Memory B cell (primary cell): ENCODE data around the gene BPIFB2.

ENCODE experiments used
- ATAC-seq: fragments of 150-1000 bp; cut with Tn5 transposase; 2 replicates; pipeline ENCODE4 v1.10.0; 2021; ENCODE audit warnings: low read depth, mild to moderate bottlenecking, moderate library complexity
- DNase-seq, 2 donors: peaks; one replicate each; pipeline ENCODE4 v3.0.0; 2022; ENCODE audit warnings: low spot score in 2 of 2
- H3K27ac Mint-ChIP-seq: one replicate; pipeline ENCODE4 v1.8.0; 2022; ENCODE audit warnings: mild to moderate bottlenecking, moderate library complexity, mixed read lengths
- H3K27me3 Mint-ChIP-seq: one replicate; pipeline ENCODE4 v1.8.0; 2022; ENCODE audit warnings: mixed read lengths
- H3K36me3 Mint-ChIP-seq: one replicate; pipeline ENCODE4 v1.8.0; 2022; ENCODE audit warnings: mild to moderate bottlenecking, mixed read lengths
- H3K4me1 Mint-ChIP-seq: one replicate; pipeline ENCODE4 v1.8.0; 2022; ENCODE audit warnings: mixed read lengths
- H3K4me3 Mint-ChIP-seq: one replicate; pipeline ENCODE4 v1.8.0; 2022; ENCODE audit warnings: mild to moderate bottlenecking, moderate library complexity, mixed read lengths
- H3K9me3 Mint-ChIP-seq: one replicate; pipeline ENCODE4 v1.8.0; 2022; ENCODE audit warnings: mixed read lengths

Gene BPIFB2

DNA sequence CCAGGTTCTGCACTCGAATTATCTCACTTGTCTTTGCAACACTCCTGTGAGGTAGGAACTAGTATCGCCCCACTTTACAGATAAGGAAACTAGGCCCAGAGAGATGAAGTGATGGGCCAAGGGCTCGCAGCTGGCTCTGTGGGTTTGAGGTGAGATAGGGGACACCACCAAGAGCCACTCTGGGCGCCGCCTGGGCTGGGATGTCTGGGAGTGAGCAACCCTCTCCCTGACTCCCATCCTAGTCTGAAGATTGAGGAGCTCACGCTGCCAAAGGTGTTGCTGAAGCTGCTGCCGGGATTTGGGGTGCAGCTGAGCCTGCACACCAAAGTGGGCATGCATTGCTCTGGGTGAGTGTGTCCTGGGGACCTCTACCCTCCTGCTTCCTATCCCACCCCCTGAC is 51.6 kb downstream of the BPIFB2 start:
- Mint-ChIP-seq H3K36me3 (no peaks in the 10 kb centered on the region), H3K9me3 (no peaks in the 10 kb centered on the region), H3K27me3 (no peaks in the 10 kb centered on the region), H3K4me3 (no peak overlapping the region), H3K4me1 (no peaks in the 10 kb centered on the region), H3K27ac (no peak overlapping the region)
- ATAC-seq, result no peak
- DNase-seq, result no peak

DNA sequence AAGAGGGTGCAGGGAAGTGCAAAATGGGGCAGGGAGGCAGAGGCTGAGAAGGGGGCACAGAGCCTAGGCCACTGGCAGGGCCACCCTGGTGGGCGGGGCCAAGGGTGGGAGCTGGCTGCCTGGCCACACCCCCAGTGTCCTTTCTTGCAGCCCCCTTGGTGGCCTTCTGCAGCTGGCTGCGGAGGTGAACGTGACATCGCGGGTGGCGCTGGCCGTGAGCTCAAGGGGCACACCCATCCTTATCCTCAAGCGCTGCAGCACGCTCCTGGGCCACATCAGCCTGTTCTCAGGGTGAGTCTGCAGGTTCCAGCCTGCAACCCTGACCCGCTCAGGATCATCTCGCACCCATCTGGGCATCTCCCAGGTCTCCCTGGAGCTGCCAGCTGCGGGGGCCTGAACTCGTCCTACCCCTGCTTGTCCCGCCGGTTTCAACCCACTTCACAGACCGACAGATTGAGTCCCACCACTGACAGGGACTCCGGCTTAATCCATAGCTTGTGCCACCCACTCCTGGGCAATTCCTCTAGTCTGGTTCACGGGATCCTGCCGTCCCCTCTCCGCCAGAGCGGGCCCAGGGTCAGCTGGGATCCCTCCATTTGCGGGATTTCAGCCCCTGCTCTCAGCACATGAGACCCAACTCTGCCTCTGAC is 52.4 kb downstream of the BPIFB2 start:
- H3K36me3 Mint-ChIP-seq, result no peaks in the 10 kb centered on the region
- no peak overlapping the region for H3K27ac Mint-ChIP-seq
- H3K9me3 Mint-ChIP-seq, result no peaks in the 10 kb centered on the region
- no peaks in the 10 kb centered on the region for H3K27me3 Mint-ChIP-seq
- ATAC-seq, result no peak
- DNase-seq, result no peak
- no peak overlapping the region for H3K4me3 Mint-ChIP-seq
- no peaks in the 10 kb centered on the region for H3K4me1 Mint-ChIP-seq

DNA sequence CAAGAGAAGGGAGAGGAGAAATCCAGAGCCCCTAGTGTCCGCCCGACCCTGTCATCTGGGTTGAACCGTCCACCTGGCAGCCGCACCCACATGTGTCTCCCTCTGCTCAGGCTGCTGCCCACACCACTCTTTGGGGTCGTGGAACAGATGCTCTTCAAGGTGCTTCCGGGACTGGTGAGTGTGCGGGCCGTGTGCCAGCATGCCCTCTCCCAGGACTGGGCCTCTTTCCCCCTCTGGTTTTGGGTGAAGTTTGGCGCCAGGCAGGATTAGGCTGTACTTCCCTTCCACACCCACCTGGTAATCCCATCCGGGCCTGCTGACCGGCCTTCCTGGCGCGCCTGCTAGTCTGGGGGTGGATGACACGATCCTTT is 54.1 kb downstream of the BPIFB2 start:
- H3K4me3 Mint-ChIP-seq, result no peak overlapping the region
- DNase-seq, result no peak
- H3K9me3 Mint-ChIP-seq, result no peaks in the 10 kb centered on the region
- no peaks in the 10 kb centered on the region for H3K36me3 Mint-ChIP-seq
- H3K27me3 Mint-ChIP-seq, result no peaks in the 10 kb centered on the region
- H3K27ac Mint-ChIP-seq, result no peak overlapping the region
- no peak for ATAC-seq
- H3K4me1 Mint-ChIP-seq, result peaks cover 2% of the 10 kb centered on the region

DNA sequence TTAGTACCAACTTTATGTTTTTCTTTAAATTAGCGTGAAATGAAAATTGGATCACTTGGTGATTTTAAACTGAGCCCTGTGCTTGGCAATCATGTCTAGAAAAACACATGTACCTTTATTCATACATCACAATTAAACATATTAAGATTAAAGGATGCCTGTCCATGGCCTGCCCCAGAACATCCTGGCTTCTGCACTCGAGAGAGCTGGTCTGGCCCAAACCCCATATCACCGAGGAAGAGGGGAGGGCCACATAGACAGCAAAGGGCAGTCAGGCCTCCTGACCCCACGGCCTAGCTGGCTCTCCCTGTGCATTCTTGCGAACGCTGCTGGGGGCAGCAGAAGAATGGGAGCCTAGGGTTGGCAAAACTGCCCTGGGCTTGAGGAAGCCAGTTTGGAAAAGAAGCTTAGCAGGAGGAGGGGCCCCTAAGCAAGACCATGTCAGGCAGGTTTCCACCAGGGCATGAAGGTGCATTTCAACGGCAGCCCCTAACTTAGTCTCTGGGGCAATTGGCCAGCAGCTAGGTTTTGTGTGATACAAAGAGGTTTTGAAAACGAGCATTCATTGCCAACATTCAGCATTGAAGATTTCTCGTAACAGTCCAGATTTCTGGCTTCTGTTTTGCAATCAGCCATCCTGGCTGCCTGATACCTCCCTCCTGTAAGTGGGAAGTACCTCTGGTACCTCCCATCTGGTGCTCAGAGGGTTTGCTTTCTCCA is 54.8 kb downstream of the BPIFB2 start:
- no peak for ATAC-seq
- Mint-ChIP-seq H3K9me3 (no peaks in the 10 kb centered on the region), H3K4me3 (no peak overlapping the region), H3K27ac (no peak overlapping the region), H3K4me1 (peaks cover 4% of the 10 kb centered on the region), H3K36me3 (no peaks in the 10 kb centered on the region), H3K27me3 (no peaks in the 10 kb centered on the region)
- DNase-seq, result no peak

DNA sequence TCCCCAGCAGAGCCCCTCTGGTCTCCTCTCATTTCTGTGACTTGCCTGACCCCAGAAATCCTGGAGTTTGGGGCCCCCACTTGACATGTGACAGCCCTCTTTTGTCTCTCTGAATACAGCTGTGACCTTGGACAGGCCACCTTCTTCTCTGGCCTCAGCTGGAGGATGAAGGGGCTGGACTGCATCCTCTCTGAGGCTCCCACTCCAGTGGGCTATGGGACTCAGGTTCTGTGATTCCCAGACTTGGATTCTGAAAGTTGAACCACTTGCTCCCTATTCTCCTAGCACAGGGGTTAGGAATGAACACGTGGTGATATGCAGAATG is 55.3 kb downstream of the BPIFB2 start:
- Mint-ChIP-seq H3K9me3 (no peaks in the 10 kb centered on the region), H3K27ac (no peak overlapping the region), H3K4me3 (no peak overlapping the region), H3K36me3 (no peaks in the 10 kb centered on the region), H3K4me1 (peaks cover 4% of the 10 kb centered on the region), H3K27me3 (no peaks in the 10 kb centered on the region)
- ATAC-seq (no peak), DNase-seq (no peak)

DNA sequence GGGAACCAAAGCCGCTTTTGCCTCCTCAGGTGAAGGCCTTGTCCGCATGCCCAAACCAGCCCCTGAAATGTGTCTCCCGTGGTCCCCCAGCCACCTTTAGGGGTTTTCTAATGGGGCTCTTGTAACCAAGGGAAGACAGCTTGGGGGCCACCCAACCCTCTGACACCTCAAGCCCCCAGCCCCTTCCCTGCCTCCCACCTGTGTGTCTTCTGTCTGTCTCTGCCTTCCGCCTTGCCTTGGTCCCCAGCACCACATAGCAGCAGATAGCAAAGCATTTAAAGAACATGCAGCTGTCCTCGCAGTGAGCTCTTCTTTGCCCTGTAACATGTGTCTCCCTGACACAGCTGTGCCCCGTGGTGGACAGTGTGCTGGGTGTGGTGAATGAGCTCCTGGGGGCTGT is 55.8 kb downstream of the BPIFB2 start:
- H3K27me3 Mint-ChIP-seq, result no peaks in the 10 kb centered on the region
- H3K4me1 Mint-ChIP-seq, result peaks cover 4% of the 10 kb centered on the region
- DNase-seq (no peak), ATAC-seq (no peak)
- no peak overlapping the region for H3K27ac Mint-ChIP-seq
- H3K4me3 Mint-ChIP-seq, result no peak overlapping the region
- H3K9me3 Mint-ChIP-seq, result no peaks in the 10 kb centered on the region
- H3K36me3 Mint-ChIP-seq, result no peaks in the 10 kb centered on the region

DNA sequence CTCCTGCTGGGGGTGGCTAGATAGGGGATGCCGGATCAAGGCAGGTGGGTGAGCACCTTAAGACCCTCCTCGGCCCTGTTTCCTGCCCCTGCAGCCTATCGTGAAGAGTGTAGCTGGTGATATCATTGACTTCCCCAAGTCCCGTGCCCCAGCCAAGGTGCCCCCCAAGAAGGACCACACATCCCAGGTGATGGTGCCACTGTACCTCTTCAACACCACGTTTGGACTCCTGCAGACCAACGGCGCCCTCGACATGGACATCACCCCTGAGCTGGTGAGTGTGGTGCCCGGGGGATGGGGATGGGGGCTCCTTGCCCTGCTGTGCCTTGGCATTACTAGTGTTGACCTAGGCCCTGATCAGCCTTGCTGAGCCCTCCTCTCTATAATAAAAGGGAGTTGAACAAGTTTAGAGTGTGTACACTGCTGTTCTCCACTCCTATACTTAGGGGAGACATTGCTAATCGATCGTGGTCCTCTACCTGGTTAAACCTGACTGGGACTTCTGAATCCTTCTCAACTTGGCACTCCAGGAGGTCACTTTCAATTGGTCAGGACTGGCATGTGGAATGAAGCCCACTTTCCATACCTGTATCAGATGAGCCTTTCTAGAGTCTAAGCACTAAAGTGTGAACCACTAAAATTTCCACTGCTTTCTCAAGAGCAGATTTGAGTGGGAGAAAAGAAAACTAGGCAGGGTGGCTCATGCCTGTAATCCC is 57.2 kb downstream of the BPIFB2 start:
- no peaks in the 10 kb centered on the region for H3K36me3 Mint-ChIP-seq
- H3K4me1 Mint-ChIP-seq, result peaks cover 4% of the 10 kb centered on the region
- ATAC-seq (no peak), DNase-seq (no peak)
- H3K27me3 Mint-ChIP-seq, result no peaks in the 10 kb centered on the region
- no peak overlapping the region for H3K27ac Mint-ChIP-seq
- no peak overlapping the region for H3K4me3 Mint-ChIP-seq
- H3K9me3 Mint-ChIP-seq, result no peaks in the 10 kb centered on the region

DNA sequence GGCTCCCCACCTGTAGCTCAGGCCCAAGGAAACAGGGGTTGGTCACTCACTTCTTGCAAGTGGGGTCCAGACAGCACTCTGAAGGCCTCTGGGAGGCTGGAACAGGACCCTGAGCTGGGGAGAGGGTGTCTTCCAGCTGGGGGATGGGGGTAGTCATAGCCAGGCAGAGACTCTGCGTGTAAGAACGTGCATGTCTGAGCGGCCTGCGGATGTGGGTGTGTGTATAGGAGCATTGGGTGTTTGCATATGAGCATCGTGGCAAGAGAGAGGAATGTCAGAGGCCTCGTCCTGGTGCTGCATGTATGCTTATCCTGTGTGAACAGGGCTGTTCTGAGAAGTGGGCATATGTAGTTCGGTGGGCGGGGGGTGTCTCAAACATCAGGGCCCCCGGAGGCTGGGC is 58.3 kb downstream of the BPIFB2 start:
- H3K27me3 Mint-ChIP-seq, result no peaks in the 10 kb centered on the region
- ATAC-seq (no peak), DNase-seq (no peak)
- no peaks in the 10 kb centered on the region for H3K36me3 Mint-ChIP-seq
- H3K4me1 Mint-ChIP-seq, result peaks cover 4% of the 10 kb centered on the region
- no peaks in the 10 kb centered on the region for H3K9me3 Mint-ChIP-seq
- H3K27ac Mint-ChIP-seq, result no peak overlapping the region
- no peak overlapping the region for H3K4me3 Mint-ChIP-seq

DNA sequence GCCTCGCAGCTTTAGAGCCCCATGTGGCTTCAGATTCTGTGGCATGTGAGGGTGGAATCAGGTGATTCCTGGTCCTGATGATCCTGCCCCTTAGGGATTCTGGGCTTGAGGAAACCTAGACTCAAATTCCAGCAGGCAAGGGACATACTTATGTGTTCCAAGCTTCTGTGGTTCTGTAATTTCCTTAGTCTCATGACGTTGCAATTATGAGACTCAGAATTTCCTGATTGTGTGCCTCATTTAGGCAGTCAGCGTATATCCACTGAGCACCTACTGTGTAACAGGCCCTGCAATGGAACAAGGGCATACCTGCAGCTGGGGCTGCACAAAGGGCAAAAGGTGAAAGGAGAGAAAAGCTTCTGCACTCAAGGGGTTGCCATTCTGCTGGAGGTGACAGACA is 60.3 kb downstream of the BPIFB2 start:
- H3K4me1 Mint-ChIP-seq, result peaks cover 4% of the 10 kb centered on the region
- H3K4me3 Mint-ChIP-seq, result no peak overlapping the region
- H3K36me3 Mint-ChIP-seq, result no peaks in the 10 kb centered on the region
- no peaks in the 10 kb centered on the region for H3K27me3 Mint-ChIP-seq
- H3K27ac Mint-ChIP-seq, result no peak overlapping the region
- no peaks in the 10 kb centered on the region for H3K9me3 Mint-ChIP-seq
- no peak for DNase-seq
- no peak for ATAC-seq

DNA sequence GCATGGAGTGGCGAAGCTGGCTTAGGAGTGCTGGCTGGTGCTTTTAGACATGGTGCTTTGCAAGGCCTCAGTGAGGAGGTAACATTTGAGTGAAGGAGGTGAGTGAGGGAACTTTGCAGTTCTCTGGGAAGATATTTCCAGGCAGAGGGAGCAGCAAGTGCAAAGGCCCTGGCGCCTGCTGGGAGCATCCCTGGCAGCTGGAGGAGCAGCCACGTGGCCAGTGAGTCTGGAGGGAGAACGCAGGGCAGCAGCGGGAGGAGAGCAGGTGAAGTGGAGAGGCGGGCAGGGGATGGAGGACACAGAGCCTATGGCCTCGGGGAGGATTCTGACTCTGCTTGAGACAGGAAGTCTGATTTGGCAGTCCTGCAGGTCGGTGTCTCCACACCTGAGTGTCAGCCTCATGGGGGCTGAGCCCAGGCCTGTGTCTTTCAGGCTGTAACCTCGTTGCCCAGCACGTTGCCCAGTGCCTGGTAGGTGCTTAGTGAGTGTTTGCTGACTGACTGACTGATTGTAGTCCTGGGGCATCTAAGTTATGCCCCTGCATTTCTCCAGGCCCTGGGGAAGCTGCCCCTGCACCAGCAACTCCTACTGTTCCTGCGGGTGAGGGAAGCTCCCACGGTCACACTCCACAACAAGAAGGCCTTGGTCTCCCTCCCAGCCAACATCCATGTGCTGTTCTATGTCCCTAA is 60.9 kb downstream of the BPIFB2 start:
- Mint-ChIP-seq H3K4me3 (no peak overlapping the region), H3K27me3 (no peaks in the 10 kb centered on the region), H3K4me1 (peaks cover 4% of the 10 kb centered on the region), H3K27ac (no peak overlapping the region), H3K36me3 (no peaks in the 10 kb centered on the region), H3K9me3 (no peaks in the 10 kb centered on the region)
- ATAC-seq (no peak), DNase-seq (no peak)

DNA sequence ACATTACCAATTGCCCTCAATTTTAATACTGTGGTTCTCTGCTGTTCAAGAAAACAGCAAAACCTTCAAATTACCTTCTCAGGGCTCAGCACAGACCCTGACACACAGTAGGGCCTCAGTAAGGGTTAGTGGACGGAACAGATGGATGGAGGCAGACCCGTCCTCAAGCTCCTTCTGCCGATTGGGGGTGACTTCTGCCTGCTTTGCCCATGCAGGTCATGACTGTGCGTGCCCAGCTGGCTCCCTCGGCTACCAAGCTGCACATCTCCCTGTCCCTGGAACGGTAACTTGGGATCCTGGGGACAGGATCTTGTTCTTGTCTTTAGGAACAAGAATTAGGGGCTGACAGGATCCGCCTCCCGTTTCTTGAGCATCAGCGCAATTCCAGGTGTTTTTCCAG is 62.2 kb downstream of the BPIFB2 start:
- no peak for ATAC-seq
- Mint-ChIP-seq H3K27ac (no peak overlapping the region), H3K4me3 (no peak overlapping the region), H3K4me1 (peaks cover 4% of the 10 kb centered on the region), H3K27me3 (peaks cover 2% of the 10 kb centered on the region), H3K36me3 (no peaks in the 10 kb centered on the region), H3K9me3 (no peaks in the 10 kb centered on the region)
- DNase-seq, result no peak

DNA sequence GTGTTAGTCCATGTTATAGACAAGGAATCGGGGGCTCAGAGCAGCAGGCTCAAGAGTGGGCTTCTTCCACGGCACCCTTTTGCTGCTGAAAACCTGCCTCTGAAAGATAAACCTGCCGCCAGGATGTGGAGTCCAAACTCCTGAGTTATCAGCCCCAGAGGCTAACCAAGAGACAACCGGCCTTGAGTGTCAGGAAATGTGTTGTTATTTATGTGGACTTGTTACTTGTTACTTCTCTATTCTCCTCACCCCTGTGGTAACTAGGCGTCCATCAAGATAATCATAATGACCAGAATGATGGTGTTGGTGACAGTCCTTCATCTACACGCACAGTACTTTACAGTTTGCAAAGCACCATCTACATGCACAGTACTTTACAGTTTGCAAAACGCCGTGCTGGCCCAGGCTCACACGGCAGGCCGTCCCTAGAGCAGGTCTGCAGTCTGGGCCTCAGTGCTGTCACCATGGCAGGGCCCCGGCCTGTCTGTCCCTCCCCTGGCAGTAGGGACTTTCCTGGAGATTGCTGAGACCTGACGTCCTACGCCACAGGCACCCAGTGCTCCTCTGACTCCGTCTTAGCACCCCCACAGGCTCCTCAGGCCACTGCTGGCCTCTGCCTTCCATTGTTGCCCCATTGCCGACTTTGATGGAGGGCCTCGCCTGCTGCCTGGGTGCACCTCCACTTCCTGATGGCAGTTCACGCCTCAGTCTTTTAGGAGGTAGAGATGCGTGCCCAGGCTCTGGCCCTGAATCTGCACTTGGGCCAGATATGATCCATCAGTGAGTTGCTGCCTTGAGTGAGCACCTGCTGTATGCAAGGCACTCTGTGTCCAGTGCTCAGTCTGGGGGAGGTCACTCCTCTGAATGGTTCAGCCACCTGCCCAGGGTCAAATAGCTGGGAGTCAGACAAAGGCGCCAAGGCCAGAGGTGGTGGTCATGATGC is 62.9 kb downstream of the BPIFB2 start:
- Mint-ChIP-seq H3K27me3 (peaks cover 5% of the 10 kb centered on the region), H3K4me3 (no peak overlapping the region), H3K27ac (no peak overlapping the region), H3K36me3 (no peaks in the 10 kb centered on the region), H3K9me3 (no peaks in the 10 kb centered on the region), H3K4me1 (peaks cover 4% of the 10 kb centered on the region)
- DNase-seq, result no peak
- ATAC-seq, result no peak

DNA sequence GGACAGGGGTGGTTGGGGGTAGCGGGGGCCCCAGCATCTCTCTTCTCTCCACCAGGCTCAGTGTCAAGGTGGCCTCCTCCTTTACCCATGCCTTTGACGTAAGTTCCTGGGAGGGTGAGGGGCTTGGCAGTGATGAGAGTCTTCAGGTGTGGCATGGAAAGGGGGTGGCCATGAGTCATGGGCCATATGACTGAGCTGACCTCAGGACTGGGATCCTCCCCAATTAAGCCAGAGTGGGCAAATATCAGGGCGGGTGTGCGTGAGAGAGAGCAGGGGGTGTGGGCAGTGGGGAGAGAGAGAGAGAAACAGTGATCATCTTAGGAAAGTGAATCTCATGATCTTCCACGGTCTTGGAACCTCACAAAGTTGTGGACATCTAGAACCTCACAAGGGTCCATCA is 63.7 kb downstream of the BPIFB2 start:
- no peak for DNase-seq
- H3K4me3 Mint-ChIP-seq, result no peak overlapping the region

More for the DNA sequence above, 63.7 kb downstream of the BPIFB2 start:
- Mint-ChIP-seq H3K27ac (no peak overlapping the region), H3K4me1 (peaks cover 4% of the 10 kb centered on the region), H3K27me3 (peaks cover 5% of the 10 kb centered on the region), H3K9me3 (no peaks in the 10 kb centered on the region), H3K36me3 (no peaks in the 10 kb centered on the region)
- no peak for ATAC-seq
